AG09319 (cell line): Measurements from ENCODE around the gene CTBP1.

Experiments
- DNase-seq: peaks from one replicate; pipeline ENCODE4 v3.0.0-alpha.2; 2010; ENCODE audit warnings: low read depth; ENCODE audit errors: extremely low read depth
- TF ChIP-seq, protein P1 (sequence below): IDR thresholded peaks from 2 replicates; pipeline ENCODE4 v1.5.1; 2011; ENCODE audit warnings: low read depth, mild to moderate bottlenecking, inconsistent platforms, low read length, moderate library complexity

Gene CTBP1

DNA sequence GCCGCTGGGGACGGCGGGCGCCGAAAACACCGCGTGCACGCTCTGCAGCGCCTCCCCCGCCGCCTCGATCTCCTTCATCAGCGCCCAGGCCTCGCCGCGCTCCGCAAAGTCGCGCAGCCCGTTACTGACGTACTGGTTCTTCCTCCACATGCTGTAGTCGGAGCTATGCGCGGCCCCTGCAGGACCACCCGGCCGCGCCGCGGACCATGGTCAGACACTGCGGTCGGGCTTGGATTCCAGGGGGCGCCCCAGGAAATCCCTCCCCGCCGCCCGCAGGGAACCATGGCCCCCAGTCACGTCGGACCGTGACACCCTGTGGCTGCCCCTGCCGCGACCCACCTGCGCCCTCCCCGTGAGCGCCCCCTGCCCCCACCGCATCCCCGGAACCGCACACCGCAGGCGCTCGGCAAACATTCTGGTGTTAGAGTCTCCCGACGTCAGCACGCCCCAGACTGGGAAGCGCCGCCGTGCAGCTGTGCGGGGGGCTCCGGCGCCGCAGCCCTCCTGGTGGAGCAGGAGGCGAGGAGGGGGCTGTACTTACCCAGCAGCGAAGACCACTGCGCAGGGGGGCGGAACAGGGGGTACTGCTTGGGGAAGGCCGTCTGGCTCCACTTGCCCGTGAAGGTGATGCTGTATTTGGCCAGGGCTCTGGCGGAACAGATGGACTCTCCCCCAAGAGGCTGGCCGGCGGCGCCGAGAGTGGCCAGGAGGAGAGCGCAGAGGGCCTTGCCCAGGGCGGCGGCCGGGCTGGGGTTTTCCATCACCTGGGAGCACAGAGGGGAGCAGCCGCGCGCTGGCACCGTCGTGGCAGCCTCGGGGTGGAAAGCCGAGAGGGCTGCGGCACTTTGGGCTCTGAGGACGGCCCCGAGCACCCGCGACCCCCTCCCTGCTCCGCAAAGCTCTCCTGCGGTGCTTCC, 77.4 kb downstream of the CTBP1 start:
- no peak for DNase-seq
- TF ChIP-seq, protein P1, sequence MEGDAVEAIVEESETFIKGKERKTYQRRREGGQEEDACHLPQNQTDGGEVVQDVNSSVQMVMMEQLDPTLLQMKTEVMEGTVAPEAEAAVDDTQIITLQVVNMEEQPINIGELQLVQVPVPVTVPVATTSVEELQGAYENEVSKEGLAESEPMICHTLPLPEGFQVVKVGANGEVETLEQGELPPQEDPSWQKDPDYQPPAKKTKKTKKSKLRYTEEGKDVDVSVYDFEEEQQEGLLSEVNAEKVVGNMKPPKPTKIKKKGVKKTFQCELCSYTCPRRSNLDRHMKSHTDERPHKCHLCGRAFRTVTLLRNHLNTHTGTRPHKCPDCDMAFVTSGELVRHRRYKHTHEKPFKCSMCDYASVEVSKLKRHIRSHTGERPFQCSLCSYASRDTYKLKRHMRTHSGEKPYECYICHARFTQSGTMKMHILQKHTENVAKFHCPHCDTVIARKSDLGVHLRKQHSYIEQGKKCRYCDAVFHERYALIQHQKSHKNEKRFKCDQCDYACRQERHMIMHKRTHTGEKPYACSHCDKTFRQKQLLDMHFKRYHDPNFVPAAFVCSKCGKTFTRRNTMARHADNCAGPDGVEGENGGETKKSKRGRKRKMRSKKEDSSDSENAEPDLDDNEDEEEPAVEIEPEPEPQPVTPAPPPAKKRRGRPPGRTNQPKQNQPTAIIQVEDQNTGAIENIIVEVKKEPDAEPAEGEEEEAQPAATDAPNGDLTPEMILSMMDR: no peak

DNA sequence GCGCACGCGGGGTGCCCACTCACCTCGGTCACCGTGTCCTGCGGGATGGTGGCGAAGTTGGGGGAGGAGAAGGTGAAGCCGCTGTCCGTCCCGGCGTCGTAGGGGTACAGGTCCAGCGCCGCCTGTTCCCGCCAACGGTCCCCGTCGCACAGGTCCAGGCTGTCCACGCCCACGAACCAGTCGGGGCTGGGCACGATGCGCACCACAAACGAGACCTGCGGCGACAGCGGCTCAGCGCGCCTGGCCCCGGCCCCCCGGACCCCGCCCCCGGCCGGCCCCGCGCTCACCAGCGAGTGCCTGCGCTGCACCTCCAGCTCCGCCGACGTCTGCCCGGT, 78.0 kb downstream of the CTBP1 start:
- TF ChIP-seq, protein P1: no peak
- DNase-seq: no peak

DNA sequence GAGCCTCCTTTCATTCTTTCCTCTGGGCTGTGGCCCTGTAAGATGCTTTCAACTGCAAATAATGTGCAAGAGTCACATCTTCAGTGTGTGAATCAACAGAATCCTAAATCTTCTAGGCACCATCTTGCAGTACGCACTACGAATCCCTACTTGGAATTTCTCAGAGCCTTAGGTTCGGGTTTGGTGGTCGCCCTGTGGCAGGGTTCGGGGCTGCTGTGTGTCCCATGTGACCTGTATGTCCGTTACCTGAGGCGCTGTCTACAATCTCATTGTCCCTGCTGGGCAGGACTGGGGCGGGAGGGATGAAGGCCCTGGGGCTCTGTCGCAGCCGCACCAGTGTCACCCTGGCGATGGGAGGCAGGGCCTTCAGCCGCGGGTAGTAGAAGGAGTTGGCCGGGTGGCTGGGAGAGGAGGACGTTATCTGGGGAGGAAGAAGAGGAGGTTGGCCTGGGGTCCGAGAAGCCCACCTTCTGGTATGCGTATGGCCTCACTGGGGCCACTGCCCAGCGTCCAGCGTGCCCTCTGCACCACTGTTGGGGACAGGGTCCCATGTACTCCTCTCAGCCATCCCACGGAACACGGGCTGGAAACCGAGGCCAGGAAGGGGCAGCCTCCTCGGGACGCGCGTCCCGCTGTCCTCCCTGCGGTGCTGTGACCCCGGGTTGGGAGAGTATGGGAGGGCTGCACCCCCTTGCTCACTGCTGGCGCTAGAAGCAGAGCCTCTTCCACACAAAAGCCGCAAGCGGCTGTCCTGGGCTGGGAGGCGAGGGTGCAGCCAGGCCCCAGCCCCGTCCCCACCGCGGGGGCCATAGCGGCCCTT, 78.6 kb downstream of the CTBP1 start:
- TF ChIP-seq, protein P1: no peak
- DNase-seq: no peak

DNA sequence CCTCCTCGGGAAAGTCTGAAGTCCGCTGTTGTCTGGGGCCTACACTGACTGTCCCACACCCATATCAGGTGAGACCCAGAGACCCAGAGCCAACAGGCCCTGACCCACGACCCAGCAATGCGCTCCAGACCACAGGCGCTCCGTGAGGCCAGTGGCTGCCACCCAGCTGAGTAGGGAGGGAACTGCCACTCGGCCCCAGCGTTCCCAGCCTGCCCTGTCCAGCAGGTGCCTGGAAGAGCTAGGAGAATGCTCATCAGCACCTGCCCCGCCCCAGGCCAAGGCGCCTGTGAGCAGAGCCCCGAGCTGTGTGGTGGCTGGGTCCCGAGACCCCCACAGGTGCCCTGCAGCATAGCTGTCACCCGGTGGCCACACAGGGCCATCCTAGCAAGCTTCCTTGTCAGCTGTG, 79.2 kb downstream of the CTBP1 start:
- TF ChIP-seq, protein P1: no peak

DNA sequence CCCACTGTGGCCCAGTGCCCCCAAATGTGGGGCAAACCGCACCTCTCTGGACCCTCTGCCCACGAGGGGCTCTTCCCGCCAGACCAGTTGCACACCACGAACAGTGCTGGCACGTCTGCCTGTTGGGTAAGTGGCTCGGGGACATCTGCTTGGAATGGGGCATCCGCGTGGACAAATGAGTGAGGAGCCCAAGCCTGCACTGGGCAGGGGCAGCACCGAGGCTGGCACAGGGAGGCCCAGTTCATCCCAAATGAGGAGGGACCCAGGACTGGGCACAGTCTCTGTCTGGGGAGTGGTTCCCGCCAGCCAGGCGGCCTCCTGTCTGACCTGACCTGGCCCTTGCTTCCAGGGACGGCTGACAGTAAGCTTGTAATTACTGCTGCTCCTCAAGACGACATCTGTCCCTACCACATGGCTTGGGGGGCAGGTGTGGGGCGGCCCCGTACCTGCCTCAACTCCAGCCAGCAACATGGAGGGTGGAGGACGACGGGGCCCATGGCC, 79.7 kb downstream of the CTBP1 start:
- DNase-seq: no peak

More for the DNA sequence above, 79.2 kb downstream of the CTBP1 start:
- DNase-seq: no peak

DNA sequence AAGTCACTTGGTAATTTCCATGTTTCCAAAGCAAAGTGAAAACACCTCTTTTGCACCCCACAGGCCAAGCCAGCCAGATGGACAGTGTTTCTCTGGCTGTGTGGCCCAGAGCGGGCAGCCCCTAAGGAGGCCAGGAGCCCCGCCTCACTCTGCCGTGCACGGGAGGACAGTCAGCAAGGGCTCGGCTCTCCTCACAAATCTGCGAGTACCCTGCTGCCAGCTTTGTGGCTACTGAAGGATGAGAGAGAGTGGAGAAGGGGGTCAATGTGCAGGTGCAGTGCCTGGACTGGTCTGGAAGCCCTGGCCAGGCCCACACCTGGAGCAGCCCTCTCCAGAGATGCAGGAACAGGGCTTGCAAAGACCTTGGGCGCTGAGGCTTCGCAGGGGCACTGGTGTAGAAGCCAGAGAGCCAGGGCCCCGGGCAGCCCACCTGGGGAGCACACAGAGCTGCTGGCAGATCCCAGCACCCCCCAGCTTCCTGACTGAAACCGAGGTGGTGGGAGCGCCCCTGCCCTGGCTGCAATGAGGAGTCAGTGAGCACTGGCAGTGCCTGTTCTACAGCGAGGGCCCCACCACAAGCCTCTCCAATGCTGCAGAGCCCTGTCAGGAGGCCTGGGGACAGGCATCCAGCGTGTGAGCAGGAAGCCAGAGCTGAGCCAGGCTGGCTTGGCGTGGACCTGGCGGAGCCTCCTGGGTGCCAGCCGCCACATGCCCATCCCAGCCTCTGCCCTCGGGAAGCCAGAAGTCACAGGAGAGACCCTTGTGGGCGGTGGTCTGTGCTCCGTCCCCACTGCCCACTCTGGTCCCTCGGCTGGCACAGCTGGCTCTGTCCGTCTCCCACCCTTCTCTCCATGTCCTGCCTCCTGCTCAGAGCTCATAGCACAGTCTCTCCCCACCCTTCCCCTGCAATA, 80.5 kb downstream of the CTBP1 start:
- DNase-seq: no peak
- TF ChIP-seq, protein P1: no peak

More for the DNA sequence above, 79.7 kb downstream of the CTBP1 start:
- TF ChIP-seq, protein P1: no peak
